Thoracic aorta (tissue), 2 donors: ENCODE measurements around the gene MTMR12. TPM values are rescaled to one million over a fixed set of nuclear protein-coding genes. Genes with fewer than 3 reads are reported as not detected.

Experiments
- ATAC-seq: fragments of 150-250 bp; one replicate; pipeline ENCODE4 v1.8.0; 2017; ENCODE audit warnings: low read depth; ENCODE audit not compliant: insufficient number of reproducible peaks, low FRiP score
- DNase-seq: peaks from one replicate; pipeline ENCODE4 v3.0.0-alpha.2; 2020; ENCODE audit warnings: low spot score
- H3K27ac ChIP-seq, 2 donors: fragments of 200-600 bp; sonication (generic); 1 replicate in 1 of 2; 2 replicates in 1 of 2; pipeline ENCODE4 v1.5.1; 2016; ENCODE audit warnings: mild to moderate bottlenecking in 2 of 2, moderate library complexity in 2 of 2
- H3K27me3 ChIP-seq: fragments of 200-600 bp; sonication (generic); replicated peaks from 2 replicates; pipeline ENCODE4 v1.6.0; 2016; ENCODE audit warnings: mild to moderate bottlenecking; ENCODE audit not compliant: insufficient read depth
- H3K36me3 ChIP-seq: fragments of 200-600 bp; sonication (generic); one replicate; pipeline ENCODE4 v1.5.1; 2016
- H3K4me1 ChIP-seq, 2 donors: fragments of 200-600 bp; sonication (generic); 1 replicate in 1 of 2; 2 replicates in 1 of 2; pipeline versions ENCODE4 v1.5.1 to v1.6.0; 2016; ENCODE audit warnings: low read depth in 2 of 2, mild to moderate bottlenecking in 1 of 2; ENCODE audit not compliant: control insufficient read depth in 1 of 2
- H3K4me3 ChIP-seq: fragments of 200-600 bp; sonication (generic); 2 replicates; pipeline ENCODE4 v1.5.1; 2016; ENCODE audit warnings: mild to moderate bottlenecking
- H3K9me3 ChIP-seq: fragments of 200-600 bp; sonication (generic); 2 replicates; pipeline ENCODE4 v1.5.1; 2016
- total RNA-seq, 2 donors: library from RNA; depleted of rRNA; stranded (reverse); fragments of >200 nt; gene quantifications; one replicate each; pipeline versions ENCODE4 v1.1.0 to v1.2.3, GENCODE V29; 2016
- TF ChIP-seq, protein P1 (sequence below): fragments of 200-600 bp; sonication (generic); IDR thresholded peaks from one replicate; pipeline ENCODE4 v1.5.1; 2019; ENCODE audit warnings: antibody characterized with exemption

MTMR12 gene, protein sequence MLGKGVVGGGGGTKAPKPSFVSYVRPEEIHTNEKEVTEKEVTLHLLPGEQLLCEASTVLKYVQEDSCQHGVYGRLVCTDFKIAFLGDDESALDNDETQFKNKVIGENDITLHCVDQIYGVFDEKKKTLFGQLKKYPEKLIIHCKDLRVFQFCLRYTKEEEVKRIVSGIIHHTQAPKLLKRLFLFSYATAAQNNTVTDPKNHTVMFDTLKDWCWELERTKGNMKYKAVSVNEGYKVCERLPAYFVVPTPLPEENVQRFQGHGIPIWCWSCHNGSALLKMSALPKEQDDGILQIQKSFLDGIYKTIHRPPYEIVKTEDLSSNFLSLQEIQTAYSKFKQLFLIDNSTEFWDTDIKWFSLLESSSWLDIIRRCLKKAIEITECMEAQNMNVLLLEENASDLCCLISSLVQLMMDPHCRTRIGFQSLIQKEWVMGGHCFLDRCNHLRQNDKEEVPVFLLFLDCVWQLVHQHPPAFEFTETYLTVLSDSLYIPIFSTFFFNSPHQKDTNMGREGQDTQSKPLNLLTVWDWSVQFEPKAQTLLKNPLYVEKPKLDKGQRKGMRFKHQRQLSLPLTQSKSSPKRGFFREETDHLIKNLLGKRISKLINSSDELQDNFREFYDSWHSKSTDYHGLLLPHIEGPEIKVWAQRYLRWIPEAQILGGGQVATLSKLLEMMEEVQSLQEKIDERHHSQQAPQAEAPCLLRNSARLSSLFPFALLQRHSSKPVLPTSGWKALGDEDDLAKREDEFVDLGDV
- total RNA-seq: 10 to 100 TPM; 23.6 to 45.0 TPM

DNA sequence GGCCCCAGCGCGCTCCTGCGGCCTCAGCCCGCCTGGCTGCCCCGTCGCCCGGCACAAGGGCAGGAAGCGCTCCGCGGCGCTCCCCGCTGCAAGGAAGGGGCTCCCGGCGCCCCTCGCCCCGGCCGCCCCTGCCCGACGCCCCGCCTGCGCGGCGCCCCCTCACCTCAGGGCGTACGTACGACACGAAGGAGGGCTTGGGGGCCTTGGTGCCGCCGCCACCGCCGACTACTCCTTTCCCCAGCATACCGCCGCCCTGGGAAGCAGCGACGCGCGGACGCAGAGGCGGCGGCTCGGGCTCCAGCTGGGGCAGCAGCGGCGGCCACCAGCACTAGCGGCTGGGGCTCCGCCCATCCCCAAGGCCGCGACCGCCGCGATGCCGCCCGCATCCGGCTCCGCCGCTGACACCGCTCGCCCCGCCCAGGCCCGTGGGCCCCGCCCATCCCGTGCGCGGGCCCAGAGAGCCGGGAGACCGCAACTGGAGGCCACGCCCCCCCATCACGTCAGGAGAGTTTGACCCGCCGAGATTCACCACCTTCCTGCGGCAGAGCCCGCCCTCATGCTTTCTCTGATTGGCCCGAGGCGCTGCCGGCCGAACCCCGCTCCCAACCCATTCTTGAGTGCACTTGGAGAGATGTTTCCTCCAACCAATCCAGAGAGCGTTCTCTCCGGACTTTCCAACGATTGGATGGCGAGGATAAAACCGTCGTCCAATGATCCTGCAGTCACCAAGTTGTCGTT lies at the start of gene MTMR12:
TSS of gene MTMR12 (minus strand) at position 345 of the 738 bp plus-strand sequence. CDS start at position 244, 101 bp downstream.
- peak within 1 kb of the TSS; percentile 91 to 98 for H3K27ac ChIP-seq
- TF ChIP-seq, protein P1, sequence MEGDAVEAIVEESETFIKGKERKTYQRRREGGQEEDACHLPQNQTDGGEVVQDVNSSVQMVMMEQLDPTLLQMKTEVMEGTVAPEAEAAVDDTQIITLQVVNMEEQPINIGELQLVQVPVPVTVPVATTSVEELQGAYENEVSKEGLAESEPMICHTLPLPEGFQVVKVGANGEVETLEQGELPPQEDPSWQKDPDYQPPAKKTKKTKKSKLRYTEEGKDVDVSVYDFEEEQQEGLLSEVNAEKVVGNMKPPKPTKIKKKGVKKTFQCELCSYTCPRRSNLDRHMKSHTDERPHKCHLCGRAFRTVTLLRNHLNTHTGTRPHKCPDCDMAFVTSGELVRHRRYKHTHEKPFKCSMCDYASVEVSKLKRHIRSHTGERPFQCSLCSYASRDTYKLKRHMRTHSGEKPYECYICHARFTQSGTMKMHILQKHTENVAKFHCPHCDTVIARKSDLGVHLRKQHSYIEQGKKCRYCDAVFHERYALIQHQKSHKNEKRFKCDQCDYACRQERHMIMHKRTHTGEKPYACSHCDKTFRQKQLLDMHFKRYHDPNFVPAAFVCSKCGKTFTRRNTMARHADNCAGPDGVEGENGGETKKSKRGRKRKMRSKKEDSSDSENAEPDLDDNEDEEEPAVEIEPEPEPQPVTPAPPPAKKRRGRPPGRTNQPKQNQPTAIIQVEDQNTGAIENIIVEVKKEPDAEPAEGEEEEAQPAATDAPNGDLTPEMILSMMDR: no peak
- ATAC-seq: peak; percentile 98

DNA sequence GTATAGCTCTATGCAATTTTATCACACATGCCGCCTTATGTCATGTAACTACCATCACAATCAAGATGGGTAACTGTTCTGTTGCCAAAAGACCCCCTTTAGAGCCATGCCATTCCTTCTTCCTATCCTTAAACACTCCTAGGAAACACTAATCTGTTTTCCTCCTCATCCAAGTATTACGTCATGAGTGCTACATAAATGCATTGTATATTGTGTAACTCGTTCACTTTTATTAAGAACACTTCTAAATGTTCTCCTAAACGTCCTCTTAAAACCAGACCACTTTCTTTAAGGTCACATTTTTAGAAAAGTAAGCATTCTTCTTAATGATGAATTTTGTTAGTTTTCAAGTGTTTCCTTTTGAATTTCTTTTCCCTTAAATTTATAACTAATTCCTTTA lies 49.8 kb upstream of the MTMR12 start:
- Histone ChIP-seq H3K4me1 (no peaks in the 10 kb centered on the region), H3K27ac (no peak overlapping the region), H3K27me3 (no peaks in the 10 kb centered on the region), H3K4me3 (no peak overlapping the region), H3K36me3 (peaks cover 5% of the 10 kb centered on the region), H3K9me3 (no peaks in the 10 kb centered on the region)
- ATAC-seq (no peak), DNase-seq (no peak)
- TF ChIP-seq, protein P1: no peak

More for the DNA sequence above, at the start of gene MTMR12:
- H3K36me3 ChIP-seq: no peaks in the 10 kb centered on the region
- peak within 1 kb of the TSS; percentile 90 for H3K4me3 ChIP-seq
- DNase-seq: peak; percentile 98
- H3K4me1 ChIP-seq: peaks cover 16 to 28% of the 10 kb centered on the region in 2 donors
- H3K9me3 ChIP-seq: no peaks in the 10 kb centered on the region
- no peaks in the 10 kb centered on the region for H3K27me3 ChIP-seq

DNA sequence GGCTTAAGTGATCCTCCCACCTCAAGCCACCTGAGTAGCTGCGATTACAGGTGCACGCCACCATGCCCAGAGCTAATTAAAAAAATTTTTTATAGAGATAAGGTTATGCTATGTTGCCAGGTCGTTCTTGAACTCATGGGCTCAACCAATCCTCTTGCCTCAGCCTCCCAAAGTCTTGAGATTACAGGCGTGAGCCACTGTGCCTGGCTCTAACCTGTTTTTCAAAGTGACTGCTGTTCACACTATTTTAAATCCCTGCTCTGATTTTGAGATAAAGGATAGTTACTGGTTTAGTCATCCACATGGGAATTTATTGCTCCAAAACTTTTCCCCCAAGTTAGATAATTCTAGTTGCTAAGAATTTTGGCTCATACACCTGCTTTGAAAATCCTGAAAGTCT lies 48.2 kb upstream of the MTMR12 start:
- DNase-seq: no peak
- Histone ChIP-seq H3K9me3 (no peaks in the 10 kb centered on the region), H3K27ac (no peak overlapping the region), H3K4me1 (no peaks in the 10 kb centered on the region), H3K4me3 (no peak overlapping the region), H3K36me3 (peaks cover 12% of the 10 kb centered on the region), H3K27me3 (no peaks in the 10 kb centered on the region)
- ATAC-seq: no peak
- TF ChIP-seq, protein P1: no peak

DNA sequence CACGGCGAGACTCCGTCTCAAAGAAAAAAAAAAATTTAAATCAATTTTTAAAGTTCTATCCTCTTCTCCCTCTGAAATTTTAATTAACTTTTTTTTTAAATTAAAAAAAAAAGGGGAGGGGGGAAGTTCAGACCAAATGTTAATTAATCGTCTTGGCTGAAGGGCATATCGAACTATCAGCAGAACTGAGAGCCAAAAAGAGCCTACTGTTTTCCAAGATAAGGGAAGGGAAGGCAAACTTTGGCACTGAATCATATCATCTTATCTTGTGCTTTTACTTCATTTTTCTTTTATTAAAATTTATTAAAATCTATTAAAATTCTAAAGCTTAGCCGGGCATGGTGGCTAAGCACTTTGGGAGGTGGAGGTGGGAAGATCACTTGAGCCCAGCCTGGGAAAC lies 45.9 kb upstream of the MTMR12 start:
- Histone ChIP-seq H3K36me3 (peaks cover 12% of the 10 kb centered on the region), H3K9me3 (no peaks in the 10 kb centered on the region), H3K4me1 (no peaks in the 10 kb centered on the region), H3K4me3 (no peak overlapping the region), H3K27ac (no peak overlapping the region), H3K27me3 (no peaks in the 10 kb centered on the region)
- ATAC-seq (no peak), DNase-seq (no peak)
- TF ChIP-seq, protein P1: no peak

DNA sequence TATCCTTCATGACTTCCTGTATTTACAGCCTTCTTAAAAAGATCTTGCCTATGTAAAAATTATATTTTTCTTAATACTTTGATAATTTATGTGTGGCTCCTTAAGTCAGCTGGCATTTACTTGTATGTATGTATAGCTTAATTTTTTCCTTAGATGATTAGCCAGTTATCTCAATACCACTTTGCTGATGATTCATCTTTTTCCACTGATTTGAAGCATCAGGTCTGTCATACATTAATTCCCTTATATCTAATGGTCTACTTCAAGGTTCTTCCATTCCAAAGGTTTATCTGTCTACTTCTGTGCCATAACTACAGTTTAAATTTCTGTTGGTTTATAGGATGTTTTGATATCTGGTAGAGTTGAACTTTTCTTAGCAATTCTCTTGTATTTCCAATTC lies 44.9 kb upstream of the MTMR12 start:
- DNase-seq (no peak), ATAC-seq (no peak)
- Histone ChIP-seq H3K4me1 (no peaks in the 10 kb centered on the region), H3K4me3 (no peak overlapping the region), H3K9me3 (no peaks in the 10 kb centered on the region), H3K27me3 (no peaks in the 10 kb centered on the region), H3K27ac (no peak overlapping the region), H3K36me3 (peaks cover 8% of the 10 kb centered on the region)
- TF ChIP-seq, protein P1: no peak
